GM18519 (cell line): ENCODE results near the gene RPL38.

Source experiments
- ATAC-seq: cut with Tn5 transposase; IDR thresholded peaks from one replicate; pipeline ENCODE4 v1.9.1; 2021; ENCODE audit warnings: mild to moderate bottlenecking, moderate library complexity; ENCODE audit not compliant: unreplicated experiment, low FRiP score

The RPL38 gene

DNA sequence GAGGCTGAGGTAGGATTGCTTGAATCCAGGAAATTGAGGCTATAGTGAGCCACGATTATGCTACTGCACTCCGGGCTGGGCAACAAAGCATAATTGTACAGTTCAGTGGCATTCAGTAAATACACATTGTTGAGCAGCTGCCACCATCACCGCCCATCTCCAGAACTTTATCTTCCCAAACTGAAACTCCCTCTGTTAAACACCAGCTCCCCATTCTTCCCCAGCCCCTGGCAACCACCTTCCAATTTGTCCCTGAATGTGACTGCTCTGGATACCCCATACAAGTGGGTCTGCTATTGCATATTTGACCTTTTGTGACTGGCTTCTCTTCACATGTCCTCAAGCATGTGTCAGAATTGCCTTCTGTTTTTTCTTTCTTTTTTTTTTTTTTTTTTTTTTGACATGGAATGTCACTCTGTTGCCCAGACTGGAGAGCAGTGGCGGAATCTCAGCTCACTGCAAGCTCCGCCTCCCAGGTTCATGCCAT, 2.9 kb downstream of the RPL38 start:
- ATAC-seq, result no peak

DNA sequence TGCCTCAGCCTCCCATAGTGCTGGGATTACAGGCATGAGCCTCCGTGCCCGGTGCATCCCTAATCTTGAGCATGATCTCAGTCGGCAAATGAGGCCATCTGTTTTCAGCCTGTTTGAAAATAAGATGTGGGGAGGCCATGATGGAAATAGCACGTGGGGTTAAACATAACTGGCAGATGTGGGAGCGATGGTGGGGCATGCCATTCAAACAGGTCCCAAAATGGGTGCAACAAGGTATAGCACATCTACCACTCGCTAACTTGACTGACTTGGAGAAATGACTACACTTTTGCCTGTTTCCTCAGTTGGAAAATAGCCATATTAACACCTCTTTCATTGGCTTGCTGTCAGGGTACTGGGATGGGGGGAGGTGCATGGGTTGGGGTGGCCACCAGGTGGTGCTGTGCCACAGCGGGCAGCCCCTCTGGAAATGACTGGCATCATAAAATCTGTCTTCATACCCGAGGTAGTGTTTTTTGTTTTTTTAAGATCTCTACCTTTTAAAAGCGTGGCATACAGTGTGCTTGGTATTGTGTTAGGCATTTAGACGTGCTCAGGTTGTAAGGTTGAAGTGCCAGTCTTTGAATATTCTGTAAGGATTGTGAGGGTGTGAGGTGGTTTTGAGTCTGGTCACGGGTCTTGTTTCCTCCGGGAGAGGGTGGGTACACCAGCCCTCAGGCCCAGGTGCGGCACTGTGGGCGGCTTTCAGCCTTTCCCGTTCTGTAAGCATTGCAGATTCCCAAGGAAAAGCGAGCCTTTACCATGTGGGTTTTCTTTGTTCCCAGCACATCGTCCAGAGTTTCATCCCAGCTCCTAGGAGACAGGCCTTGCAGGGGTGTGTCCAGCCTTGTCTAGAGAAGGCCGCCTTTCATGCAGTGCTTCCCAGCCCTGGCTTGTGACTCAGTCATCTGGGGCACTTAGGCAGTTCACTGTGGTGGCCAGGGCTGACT, 7.0 kb downstream of the RPL38 start:
- no peak for ATAC-seq

DNA sequence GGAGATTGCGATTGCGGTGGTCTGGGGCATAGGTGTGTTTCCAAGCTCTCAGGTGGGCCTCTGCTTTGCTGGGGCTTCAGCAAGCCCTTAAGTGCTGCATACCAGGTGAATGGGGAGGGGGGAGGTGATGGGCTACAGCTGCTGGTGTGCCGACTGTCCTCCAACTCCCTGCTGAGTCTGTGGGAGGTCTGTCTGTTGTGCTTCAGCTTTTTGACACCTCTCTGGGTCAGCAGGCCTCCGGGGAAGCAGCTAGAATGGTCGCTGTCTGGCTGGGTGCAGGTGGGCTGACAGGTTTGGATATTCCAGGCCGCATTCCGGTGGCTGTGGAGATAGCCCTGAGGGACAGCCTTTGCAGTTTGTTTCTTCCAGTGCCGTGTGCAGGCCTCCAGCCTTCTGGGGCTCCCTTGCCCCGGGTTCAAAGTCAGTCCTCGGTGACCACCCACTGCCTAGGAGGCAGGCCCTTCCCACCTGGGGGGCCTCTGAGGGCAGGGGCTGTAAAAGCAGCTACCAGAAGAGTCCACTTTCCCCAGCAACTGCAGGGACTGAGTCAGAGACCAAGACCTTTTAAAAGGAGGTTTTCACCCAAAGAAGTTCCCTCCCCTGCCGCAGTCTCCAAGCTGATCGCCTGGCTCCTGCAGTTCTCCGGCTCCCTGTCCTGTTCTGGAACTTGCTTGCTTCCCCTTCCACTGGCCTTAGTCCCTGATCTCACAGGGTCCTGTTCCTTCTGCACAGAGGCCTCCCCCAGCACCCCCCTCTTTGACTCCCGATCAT, 7.8 kb downstream of the RPL38 start:
- ATAC-seq, result no peak

DNA sequence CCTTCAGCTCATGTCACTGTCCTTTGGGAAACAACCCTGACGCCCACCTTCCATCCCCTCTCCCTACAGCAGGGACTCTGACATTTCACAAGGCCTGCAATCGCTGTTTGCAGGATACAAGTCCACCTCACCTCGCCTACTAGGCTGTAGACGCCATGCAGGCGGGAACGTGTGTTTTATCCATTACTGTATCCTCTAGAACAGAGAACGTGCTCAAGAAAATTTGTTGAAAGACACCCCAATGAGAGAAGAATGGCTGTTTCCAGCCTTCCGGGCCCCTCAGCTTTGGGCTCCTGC, 8.4 kb downstream of the RPL38 start:
- ATAC-seq, result no peak

DNA sequence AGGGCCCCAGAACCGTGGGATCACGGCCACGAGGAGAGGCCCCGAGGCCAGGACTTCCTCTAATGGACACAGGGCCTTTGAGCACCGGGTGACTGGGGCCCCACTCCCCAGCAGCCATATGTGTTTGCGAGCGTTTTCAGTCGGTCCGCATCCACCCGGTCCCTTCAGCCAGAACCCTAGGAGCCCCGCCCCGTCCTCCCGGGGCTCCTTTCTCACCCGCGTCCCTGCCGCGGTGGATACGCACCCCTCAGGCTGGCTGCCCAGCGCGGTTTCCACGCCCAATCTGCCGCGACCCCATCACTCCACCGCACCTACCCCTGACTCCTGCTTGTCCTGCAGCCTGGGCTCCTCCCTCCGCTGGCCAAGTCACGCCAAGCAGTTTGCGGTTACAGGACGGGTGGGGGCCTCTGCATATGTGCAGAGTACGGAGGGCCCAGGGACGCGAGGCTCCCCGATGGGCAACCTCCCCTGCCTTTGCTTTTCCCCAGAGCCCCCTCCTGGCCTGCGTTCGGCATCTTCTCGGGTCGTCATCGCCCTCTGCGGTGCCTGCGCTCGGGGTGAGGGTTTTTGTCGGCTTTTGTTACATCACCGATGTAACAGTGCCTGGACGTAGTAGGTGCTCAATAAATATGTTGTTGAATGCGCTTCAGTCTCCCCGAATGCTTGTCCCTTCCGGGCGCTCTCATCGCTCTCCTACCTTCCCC, 8.9 kb downstream of the RPL38 start:
- no peak for ATAC-seq

DNA sequence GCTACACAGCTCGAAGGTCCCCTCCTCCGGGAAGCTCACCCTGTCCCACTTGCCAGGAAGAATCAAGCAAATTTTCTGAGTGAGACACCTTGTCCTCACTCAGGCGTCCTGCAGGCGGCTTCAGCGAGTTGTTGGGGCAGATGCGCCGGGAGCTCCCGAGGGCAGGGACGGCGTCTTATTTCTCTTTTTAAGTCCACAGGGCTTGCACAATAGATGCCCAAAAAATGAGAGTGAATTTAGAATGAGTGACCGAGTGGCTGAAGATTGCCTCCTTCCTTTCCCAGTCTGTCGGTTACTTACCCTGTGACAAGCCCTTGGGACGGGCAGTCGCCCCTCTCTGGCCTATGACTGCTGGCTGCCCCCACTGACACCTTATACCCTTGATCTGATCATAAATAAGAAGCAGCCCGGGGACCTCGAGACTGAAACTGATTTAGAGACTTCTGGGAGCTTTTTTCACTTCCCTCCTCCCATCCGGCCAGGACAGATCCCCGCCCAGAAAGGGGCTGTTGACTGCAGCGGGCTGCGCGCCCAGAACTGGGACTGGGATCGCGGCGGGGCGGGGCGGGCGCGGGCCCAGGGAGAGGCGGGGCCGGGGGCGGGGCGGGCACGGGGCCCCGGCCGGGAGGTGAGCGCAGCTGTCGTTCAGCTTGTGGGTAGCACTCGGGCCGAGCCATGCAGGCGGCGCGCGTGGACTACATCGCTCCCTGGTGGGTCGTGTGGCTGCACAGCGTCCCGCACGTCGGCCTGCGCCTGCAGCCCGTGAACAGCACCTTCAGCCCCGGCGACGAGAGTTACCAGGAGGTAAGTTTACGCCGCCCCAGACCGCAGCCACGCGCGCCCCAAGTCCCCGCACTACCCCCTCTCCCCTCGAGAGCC, 9.7 kb downstream of the RPL38 start, which contains the start of gene TTYH2:
TTYH2 (plus strand) TSS at position 659 of the 879 bp plus-strand sequence; CDS start at position 676, 17 bp downstream.
- peak; percentile 46 for ATAC-seq

DNA sequence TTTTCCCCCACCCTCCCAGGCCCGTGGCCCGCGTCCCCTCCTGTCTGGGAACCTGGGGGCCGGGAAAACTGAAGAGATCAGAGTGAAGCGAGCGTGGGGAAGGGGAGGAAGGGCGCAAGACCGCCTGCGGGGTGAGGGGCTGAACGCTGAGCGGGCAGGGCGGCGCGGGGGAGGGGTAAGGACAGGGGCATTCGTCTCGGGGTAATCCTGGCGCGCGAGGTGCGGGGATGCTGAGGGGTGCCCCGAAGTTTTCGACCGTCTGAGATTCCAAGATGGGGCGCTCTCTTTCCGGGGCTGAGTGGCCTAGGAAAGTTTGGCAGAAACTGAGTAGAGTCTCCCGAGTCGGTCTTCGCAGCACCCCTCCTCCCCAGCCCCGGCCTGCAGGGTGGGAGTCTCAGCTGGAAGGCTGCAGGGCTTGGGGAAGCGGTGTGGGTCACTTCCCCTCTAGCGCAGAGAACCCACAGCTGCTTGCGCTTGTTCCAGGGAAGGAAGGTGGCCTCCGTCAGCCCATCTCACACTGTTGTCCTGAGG, 10.4 kb downstream of the RPL38 start:
- ATAC-seq, result no peak

DNA sequence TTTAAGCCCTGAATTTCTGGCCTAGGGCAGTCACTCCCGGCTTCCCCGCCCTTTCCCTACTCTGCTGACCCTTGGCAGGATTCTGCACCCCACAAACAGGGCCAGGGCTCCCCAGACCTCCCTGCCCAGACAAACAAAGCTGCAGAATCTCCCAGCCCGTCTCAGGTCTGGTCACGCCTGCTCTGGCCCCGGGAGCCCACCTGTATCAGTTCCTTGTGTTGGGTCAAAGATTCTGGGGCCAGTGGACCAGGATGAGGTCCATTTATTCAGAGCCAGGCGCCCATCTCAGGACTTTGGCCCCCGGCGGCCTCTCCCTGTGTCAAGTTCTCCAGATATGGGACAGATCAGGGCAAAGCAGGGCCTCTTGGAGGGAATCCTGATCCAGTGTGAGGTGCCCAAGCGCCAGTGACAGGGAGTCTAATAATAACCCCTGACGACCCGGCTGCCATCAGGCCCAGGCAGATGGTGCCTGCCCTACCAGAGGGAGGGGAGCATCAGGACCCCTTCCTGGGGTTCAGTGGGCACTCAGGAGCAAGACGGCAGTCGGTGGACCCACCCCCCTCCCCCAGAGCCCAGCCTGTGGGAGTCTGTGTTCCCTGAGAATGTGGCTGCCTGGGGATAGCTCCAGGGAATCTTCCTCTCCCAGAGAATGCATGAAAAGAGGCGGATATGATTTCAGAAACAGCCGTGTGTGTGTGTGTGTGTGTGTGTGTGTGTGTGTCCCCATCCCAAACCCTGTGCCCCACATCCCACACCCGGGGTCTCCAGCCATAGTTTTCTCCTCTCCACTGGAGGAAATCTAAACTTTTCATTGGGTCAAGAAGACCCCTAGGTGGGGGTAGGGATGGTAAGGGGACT, 11.2 kb downstream of the RPL38 start:
- ATAC-seq, result no peak

DNA sequence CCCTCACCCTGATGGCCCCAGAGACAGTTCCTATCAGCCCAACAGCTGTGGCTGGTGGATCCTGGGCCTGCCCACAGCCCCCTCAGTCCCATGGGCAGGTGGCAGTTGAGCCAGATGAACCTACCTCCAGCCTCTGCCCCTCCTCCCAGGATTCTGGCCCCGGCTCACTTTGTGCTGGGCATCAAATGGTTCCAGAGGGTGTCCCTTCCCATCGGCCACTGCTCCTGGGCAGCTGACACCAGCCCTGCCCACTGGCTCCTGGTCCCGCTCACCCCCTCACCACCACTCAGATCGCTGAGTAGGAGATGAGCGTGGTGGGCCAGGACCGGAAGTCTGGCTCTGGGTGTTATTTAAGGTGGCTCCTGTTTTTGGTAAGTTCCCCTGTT, 11.9 kb downstream of the RPL38 start:
- no peak for ATAC-seq

DNA sequence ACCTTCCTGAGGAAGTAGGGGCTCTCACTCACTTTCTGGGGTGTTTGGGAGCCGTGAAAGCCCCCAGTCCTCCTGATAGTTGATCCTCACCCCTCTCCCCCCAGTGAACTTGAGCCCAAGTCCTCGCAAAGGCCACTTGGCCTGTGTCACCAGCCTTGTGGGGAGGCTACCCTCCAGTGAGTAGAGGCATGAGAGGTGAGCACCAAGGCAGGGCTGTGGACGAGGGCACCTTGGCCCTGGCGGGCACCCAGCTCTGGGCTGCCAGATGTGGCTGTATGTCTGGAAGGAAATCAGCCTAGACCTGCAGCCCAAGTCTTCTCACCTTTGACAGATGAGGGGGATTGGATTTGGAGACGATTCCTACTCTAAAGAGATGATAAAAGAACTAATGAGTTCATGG, 13.0 kb downstream of the RPL38 start:
- ATAC-seq, result no peak

DNA sequence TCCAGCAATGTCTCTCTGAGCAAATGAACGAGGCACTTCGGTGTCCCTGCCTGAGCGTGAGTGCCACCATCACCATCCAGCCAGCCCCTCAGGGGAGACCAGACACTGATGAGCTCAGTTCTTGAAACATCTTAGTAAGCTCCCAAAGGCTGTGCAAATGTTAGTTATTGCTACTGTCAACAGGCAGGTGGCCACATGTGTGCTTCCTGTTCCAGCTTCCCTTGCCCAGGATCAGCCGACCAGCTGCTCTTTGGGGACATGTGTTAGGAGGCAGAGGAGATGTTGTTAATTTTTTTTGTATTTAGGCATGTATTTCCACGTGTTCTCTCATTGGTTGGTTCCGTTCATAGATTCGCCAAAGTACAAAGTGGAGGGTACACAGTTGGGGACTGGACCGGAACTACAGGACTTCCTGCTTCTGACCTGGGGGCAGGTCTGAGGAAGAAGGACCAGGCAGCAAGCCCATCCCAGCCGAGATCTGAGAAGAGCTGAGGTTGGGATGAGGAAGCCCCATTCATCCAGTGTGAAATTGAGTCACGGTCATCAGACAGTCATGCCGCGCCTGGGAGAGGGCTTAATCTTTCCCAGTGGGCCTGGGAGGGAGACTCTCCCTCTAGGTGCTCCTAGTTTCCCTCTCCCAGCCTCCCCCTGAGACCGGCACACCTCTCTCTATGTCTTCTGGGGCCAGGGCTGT, 13.7 kb downstream of the RPL38 start:
- no peak for ATAC-seq

DNA sequence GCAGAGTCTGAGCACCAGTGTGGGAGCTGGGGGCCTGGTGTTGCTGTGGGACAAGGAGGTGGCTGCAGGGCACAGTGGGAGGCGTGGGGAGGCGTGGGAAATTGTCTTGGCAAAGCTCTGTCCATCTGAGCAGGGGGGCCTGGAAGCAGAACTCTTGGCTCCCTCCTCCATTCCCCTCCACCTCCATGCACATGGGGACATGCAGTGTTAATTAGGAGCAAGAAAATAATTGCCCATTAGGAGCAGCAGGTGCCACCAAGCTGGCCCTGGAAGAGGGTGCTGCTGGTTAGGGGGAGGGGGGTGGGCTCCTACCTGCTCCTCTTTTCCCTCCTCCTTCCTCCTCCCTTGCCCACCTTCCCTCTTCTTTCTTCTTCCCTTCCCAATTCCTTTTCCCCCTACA, 14.4 kb downstream of the RPL38 start:
- no peak for ATAC-seq

DNA sequence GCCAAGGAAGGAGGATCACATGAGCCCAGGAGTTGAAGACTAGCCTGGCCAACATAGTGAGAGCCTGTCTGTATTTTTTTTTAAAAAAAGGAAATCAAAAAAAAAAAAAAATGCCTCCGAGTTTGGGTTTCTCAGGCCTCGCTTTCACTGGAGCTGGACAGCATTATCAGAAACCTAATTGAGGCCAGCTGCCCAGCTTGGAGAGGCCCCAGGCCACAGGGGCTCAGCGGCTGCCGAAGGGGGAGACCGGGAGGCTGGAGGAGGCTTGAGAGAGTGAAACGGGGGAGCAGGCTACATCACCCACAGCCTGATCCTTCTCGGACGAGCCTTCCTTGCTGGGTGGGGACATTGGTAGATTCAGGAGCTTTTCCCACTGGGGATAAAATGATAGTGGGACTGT, 15.0 kb downstream of the RPL38 start:
- no peak for ATAC-seq

DNA sequence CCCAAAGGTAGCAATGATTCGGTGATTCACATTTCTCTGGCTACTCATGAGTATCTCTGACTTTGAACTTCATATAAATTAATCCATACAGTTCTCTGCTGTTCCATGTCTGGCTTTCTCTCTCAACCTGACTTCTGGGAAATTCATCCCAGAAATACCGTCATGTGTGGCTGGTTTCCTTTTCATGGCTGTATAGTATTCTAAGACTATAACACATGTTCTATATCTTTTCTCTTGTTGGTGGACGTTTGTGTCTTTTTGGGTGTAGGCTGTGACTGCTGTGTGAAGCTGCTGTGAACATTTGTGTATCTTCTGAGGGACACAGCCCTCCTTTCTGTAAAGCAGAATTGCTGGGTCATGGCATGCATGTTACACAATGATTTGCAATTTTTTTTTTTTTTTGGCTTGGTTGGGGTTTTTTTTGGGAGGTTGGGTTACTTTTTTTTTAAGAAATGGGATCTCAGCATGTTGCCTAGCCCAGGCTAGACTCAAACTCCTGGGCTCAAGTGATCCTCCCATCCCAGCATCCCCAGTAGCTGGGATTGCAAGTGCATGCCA, 16.2 kb downstream of the RPL38 start:
- no peak for ATAC-seq

DNA sequence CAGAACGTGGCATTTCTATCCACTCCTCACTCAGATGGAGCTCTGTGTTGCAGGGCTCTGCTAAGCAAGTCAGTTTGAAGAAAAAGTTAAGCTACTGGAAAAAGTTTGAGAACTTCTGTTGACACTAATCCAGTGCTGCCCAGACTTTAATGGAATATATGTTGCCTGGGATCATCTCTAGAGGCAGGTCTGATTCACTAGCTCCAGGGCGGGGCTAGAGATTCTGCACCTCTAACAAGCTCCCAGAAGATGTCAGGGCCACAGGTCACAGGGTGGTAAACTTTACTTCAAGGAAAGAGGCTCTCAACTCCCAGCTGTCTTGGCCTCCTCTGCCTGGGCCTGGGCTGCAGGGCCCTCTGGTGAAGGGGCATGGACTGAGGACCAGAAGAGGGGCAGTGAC, 16.7 kb downstream of the RPL38 start:
- no peak for ATAC-seq

DNA sequence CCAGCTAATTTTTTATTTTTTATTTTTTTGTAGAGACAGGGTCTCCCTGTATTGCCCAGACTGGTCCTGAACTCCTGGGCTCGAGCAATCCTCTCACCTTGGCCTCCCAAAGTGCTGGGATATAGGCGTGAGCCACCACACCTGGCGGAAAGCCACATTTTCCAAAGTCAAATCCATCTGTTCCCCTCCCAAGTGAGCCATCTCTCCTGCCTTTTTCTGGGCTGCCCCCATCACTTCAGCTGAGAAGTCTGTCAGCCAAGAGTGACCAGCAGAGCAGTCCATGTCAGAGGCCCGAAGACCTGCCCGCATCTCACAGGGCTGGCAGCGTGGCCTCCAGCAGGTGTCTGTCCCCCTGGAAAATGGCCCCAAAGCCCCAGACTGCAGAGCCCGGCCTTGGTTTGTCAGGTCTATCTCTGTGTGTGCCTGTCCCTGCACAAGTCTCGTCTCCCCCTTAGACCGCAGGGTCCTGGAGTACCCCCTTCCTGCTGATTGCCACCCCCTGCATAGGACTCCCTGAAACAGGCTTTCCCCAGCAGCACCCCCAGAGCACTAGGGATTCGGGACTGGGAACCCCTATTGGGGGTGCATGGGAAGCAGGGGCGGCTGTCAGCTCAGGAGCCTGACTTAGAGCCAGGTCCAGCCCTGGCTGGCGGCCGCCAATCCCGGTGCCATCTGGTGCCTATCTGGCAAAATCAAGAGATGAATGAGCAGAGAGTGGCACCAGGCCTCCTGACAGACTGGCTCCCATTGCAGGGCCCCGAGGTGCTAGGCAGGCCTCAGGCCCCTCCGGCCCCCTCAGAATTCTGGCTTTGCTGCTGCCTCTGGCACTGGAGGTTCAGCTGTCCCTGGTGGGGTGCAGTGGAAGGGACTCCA, 17.7 kb downstream of the RPL38 start:
- no peak for ATAC-seq

DNA sequence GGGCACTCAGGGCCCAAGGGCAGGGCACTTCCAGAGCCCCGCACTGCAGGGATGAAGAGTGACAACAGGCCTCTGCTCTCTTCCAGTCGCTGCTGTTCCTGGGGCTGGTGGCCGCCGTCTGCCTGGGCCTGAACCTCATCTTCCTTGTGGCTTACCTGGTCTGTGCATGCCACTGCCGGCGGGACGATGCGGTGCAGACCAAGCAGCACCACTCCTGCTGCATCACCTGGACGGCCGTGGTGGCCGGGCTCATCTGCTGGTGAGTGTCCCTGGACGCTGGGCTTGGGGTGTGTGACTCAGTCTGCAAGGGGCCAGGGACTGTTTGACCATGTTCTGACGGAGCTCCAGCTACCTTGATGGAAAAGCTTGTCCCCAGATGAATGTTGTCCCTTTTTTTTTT, 18.9 kb downstream of the RPL38 start:
- no peak for ATAC-seq
